Measurements from ENCODE around the gene TIMM13.
A peak's percentile ranks its signal among the peaks of the same experiment; 100 is the strongest.
"Not testable (repeated sequence)": the region's sequence is repeated elsewhere in the genome, so short reads cannot be mapped to it uniquely, and the experiment has no call there.

The TIMM13 gene

GRCh38 chr19:2394442-2395292, 32.7 kb downstream of the TIMM13 start:
- Histone ChIP-seq H3K4me3 (ENCODE audit: low read length) (peak overlapping the region; percentile 55), H3K4me2 (ENCODE audit: low read length) (peak overlapping the region; percentile 56), H3K36me3 (ENCODE audit: control insufficient read depth, low read length) (no peaks in the 10 kb centered on the region), H3K27me3 (ENCODE audit: control insufficient read depth, low read length) (no peaks in the 10 kb centered on the region; the same call in 1 of the 2 replicates), H3K79me2 (ENCODE audit: control insufficient read depth, low read length) (no peaks in the 10 kb centered on the region), H3K27ac (ENCODE audit: low read depth, low read length) (peak overlapping the region; percentile 57), H3F3A (ENCODE audit: control insufficient read depth, insufficient read depth) (peaks cover 7% of the 10 kb centered on the region; the same call in 1 of the 2 replicates), H3K4me1 (ENCODE audit: control insufficient read depth, low read length) (peaks cover 31% of the 10 kb centered on the region), H3K9me3 (ENCODE audit: control insufficient read depth, insufficient read depth, low read length) (peaks cover 7% of the 10 kb centered on the region; the same call in 1 of the 2 replicates), H3K9me2 (replicated peaks; ENCODE audit: control insufficient read depth, low read length) (no peaks in the 10 kb centered on the region), H4K20me1 (ENCODE audit: control insufficient read depth, insufficient read depth, low read depth, low read length) (no peaks in the 10 kb centered on the region)
- TF ChIP-seq CTCF (IDR thresholded peaks at IDR 0.05; ENCODE audit: low read depth, low read length, poor library complexity, severe bottlenecking) (no peak), EZH2phosphoT487 (IDR thresholded peaks at IDR 0.05; ENCODE audit: borderline replicate concordance, low read length) (no peak)

- H3F3A ChIP-seq (ENCODE audit: control insufficient read depth, insufficient read depth): peaks cover 7% of the 10 kb centered on the region; the same call in 1 of the 2 replicates
- H3K4me3 ChIP-seq (ENCODE audit: low read length): peak overlapping the region; percentile 55
- peaks cover 31% of the 10 kb centered on the region for H3K4me1 ChIP-seq (ENCODE audit: control insufficient read depth, low read length)
- H4K20me1 ChIP-seq (ENCODE audit: control insufficient read depth, insufficient read depth, low read depth, low read length): no peaks in the 10 kb centered on the region
- peaks cover 7% of the 10 kb centered on the region; the same call in 1 of the 2 replicates for H3K9me3 ChIP-seq (ENCODE audit: control insufficient read depth, insufficient read depth, low read length)
- H3K9me2 ChIP-seq (replicated peaks; ENCODE audit: control insufficient read depth, low read length): no peaks in the 10 kb centered on the region
- H3K36me3 ChIP-seq (ENCODE audit: control insufficient read depth, low read length): no peaks in the 10 kb centered on the region
- peak overlapping the region; percentile 57 for H3K27ac ChIP-seq (ENCODE audit: low read depth, low read length)
- H3K27me3 ChIP-seq (ENCODE audit: control insufficient read depth, low read length): no peaks in the 10 kb centered on the region; the same call in 1 of the 2 replicates
- TF ChIP-seq CTCF (IDR thresholded peaks at IDR 0.05; ENCODE audit: low read depth, low read length, poor library complexity, severe bottlenecking): no peak
- TF ChIP-seq EZH2phosphoT487 (IDR thresholded peaks at IDR 0.05; ENCODE audit: borderline replicate concordance, low read length): no peak
- no peaks in the 10 kb centered on the region for H3K79me2 ChIP-seq (ENCODE audit: control insufficient read depth, low read length)
- H3K4me2 ChIP-seq (ENCODE audit: low read length): peak overlapping the region; percentile 56
Observed at GRCh38 chr19:2394054-2394441, 33.3 kb downstream of the TIMM13 start.

- not testable (repeated sequence) for H3K4me2 ChIP-seq (ENCODE audit: low read length); H3K27me3 ChIP-seq (ENCODE audit: control insufficient read depth, low read length); H3K27ac ChIP-seq (ENCODE audit: low read depth, low read length); H3K36me3 ChIP-seq (ENCODE audit: control insufficient read depth, low read length); H3F3A ChIP-seq (ENCODE audit: control insufficient read depth, insufficient read depth); H3K9me2 ChIP-seq (replicated peaks; ENCODE audit: control insufficient read depth, low read length); H3K79me2 ChIP-seq (ENCODE audit: control insufficient read depth, low read length); H3K9me3 ChIP-seq (ENCODE audit: control insufficient read depth, insufficient read depth, low read length); H4K20me1 ChIP-seq (ENCODE audit: control insufficient read depth, insufficient read depth, low read depth, low read length); H3K4me3 ChIP-seq (ENCODE audit: low read length)
- H3K4me1 ChIP-seq (ENCODE audit: control insufficient read depth, low read length): peaks cover 31% of the 10 kb centered on the region
Observed at GRCh38 chr19:2392899-2393298, 34.5 kb downstream of the TIMM13 start.

GRCh38 chr19:2392366-2392765, 35.0 kb downstream of the TIMM13 start:
- Histone ChIP-seq H4K20me1 (ENCODE audit: control insufficient read depth, insufficient read depth, low read depth, low read length) (no peaks in the 10 kb centered on the region), H3K4me1 (ENCODE audit: control insufficient read depth, low read length) (peaks cover 31% of the 10 kb centered on the region), H3K27ac (ENCODE audit: low read depth, low read length) (no peak overlapping the region), H3K4me3 (ENCODE audit: low read length) (no peak overlapping the region), H3F3A (ENCODE audit: control insufficient read depth, insufficient read depth) (peaks cover 7% of the 10 kb centered on the region; the same call in 1 of the 2 replicates), H3K27me3 (ENCODE audit: control insufficient read depth, low read length) (peaks cover 11% of the 10 kb centered on the region), H3K4me2 (ENCODE audit: low read length) (no peak overlapping the region), H3K36me3 (ENCODE audit: control insufficient read depth, low read length) (no peaks in the 10 kb centered on the region), H3K9me3 (ENCODE audit: control insufficient read depth, insufficient read depth, low read length) (peaks cover 7% of the 10 kb centered on the region; the same call in 1 of the 2 replicates), H3K9me2 (replicated peaks; ENCODE audit: control insufficient read depth, low read length) (no peaks in the 10 kb centered on the region), H3K79me2 (ENCODE audit: control insufficient read depth, low read length) (no peaks in the 10 kb centered on the region)
- no peak for TF ChIP-seq EZH2phosphoT487 (IDR thresholded peaks at IDR 0.05; ENCODE audit: borderline replicate concordance, low read length)
- no peak for TF ChIP-seq CTCF (IDR thresholded peaks at IDR 0.05; ENCODE audit: low read depth, low read length, poor library complexity, severe bottlenecking)

Measured in DOHH2 (cell line).